Body of pancreas (tissue), 4 donors: ENCODE data around the gene SYNE2.

Experiments used
- CTCF ChIP-seq, 7 experiments: fragments of 450-650 bp in 4 of 7; fragments of 200-600 bp in 3 of 7; sonication (generic) in 3 of 7; IDR thresholded peaks; one replicate each; pipeline ENCODE4 v1.5.1; 2016 to 2019; ENCODE audit warnings: antibody characterized with exemption in 7 of 7
- POLR2A ChIP-seq, 3 donors: fragments of 450-650 bp; IDR thresholded peaks; one replicate each; pipeline ENCODE4 v1.6.1; 2016; ENCODE audit warnings: antibody characterized with exemption in 3 of 3, mild to moderate bottlenecking in 2 of 3

- no peak for TF ChIP-seq CTCF (IDR thresholded peaks at IDR 0.05)
- no peak for TF ChIP-seq POLR2A (IDR thresholded peaks at IDR 0.05)
Measured at GRCh38 chr14:64158608-64159007, 305.8 kb downstream of the SYNE2 start.
